ENCODE data around the gene GLRA1.

- no peak for TF ChIP-seq CTCF (IDR thresholded peaks at IDR 0.05 in 8 of 11, conservative IDR thresholded peaks at IDR 0.05 in 3 of 11)
- no peak for TF ChIP-seq POLR2AphosphoS5 (IDR thresholded peaks at IDR 0.05)
- no peak for TF ChIP-seq POLR2A (IDR thresholded peaks at IDR 0.05)
These were observed 104.4 kb downstream of the GLRA1 start for GRCh38 chr5:151820271-151820670.
